K562 (cell line): ENCODE results near the gene CCP110. TPM values are rescaled to one million over a fixed set of nuclear protein-coding genes. Genes with fewer than 3 reads are reported as not detected.

Source experiments
- ATF1 ChIP-seq, 2 experiments: fragments of 450-650 bp in 1 of 2; IDR thresholded peaks; 2 replicates each; pipeline ENCODE4 v1.6.1; 2016; ENCODE audit warnings: missing compliant biosample characterization in 1 of 2, missing genetic modification characterization in 1 of 2
- BRD4 ChIP-seq: fragments of 200-600 bp; sonication (generic); IDR thresholded peaks from 2 replicates; pipeline ENCODE4 v1.6.1; 2017; ENCODE audit warnings: inconsistent platforms
- CREB1 ChIP-seq, 2 experiments: sonication (generic) in 1 of 2; formaldehyde crosslinking in 1 of 2; IDR thresholded peaks; 2 replicates each; pipeline versions ENCODE4 v1.6.1 to v1.8.0; 2012 to 2022; ENCODE audit warnings: inconsistent platforms in 1 of 2, mild to moderate bottlenecking in 1 of 2, missing genetic modification reagents in 1 of 2, moderate library complexity in 1 of 2
- CSDE1 ChIP-seq, 2 experiments: fragments of 450-650 bp; IDR thresholded peaks; 2 replicates each; pipeline ENCODE4 v1.6.1; 2016; ENCODE audit warnings: mild to moderate bottlenecking in 1 of 2
- CTBP1 ChIP-seq: fragments of 450-650 bp; IDR thresholded peaks from 2 replicates; pipeline ENCODE4 v1.6.1; 2016; ENCODE audit warnings: borderline replicate concordance
- EP400 ChIP-seq: fragments of 450-650 bp; IDR thresholded peaks from 2 replicates; pipeline ENCODE4 v1.6.1; 2017; ENCODE audit warnings: antibody characterized with exemption, mild to moderate bottlenecking, moderate library complexity
- ETV5 ChIP-seq: sonication (generic); formaldehyde crosslinking; IDR thresholded peaks from 2 replicates; pipeline ENCODE4 v1.4.0; 2020; ENCODE audit warnings: low read depth, mild to moderate bottlenecking, missing genetic modification reagents
- ILF3 ChIP-seq: fragments of 450-650 bp; IDR thresholded peaks from 2 replicates; pipeline ENCODE4 v1.6.1; 2018; ENCODE audit warnings: antibody characterized with exemption, mild to moderate bottlenecking, moderate library complexity, borderline replicate concordance
- JUND ChIP-seq, 2 experiments: IDR thresholded peaks; 2 replicates in 1 of 2; 3 replicates in 1 of 2; pipeline ENCODE4 v1.6.1; 2011; ENCODE audit warnings: borderline replicate concordance in 2 of 2, low read depth in 2 of 2, low read length in 2 of 2, improper control_type of control experiment in 1 of 2, missing biosample characterization in 1 of 2, missing genetic modification characterization in 1 of 2, missing genetic modification reagents in 1 of 2
- KDM5B ChIP-seq: fragments of 200-600 bp; sonication (generic); IDR thresholded peaks from 2 replicates; pipeline ENCODE4 v1.6.1; 2012; ENCODE audit warnings: low read depth, mild to moderate bottlenecking, moderate library complexity, low read length, control low read depth, inconsistent platforms; ENCODE audit not compliant: insufficient replicate concordance
- MAFK ChIP-seq: IDR thresholded peaks from 2 replicates; pipeline ENCODE4 v1.6.1; 2011; ENCODE audit warnings: low read length, improper control_type of control experiment
- MXI1 ChIP-seq: IDR thresholded peaks from 2 replicates; pipeline ENCODE4 v1.6.1; 2011; ENCODE audit warnings: low read depth, mild to moderate bottlenecking, improper control_type of control experiment, low read length
- NR2C2 ChIP-seq, 2 experiments: fragments of 200-800 bp in 1 of 2; sonication (Bioruptor generic) in 1 of 2; sonication (generic) in 1 of 2; formaldehyde crosslinking in 1 of 2; IDR thresholded peaks; 2 replicates each; pipeline versions ENCODE4 v1.6.1 to v1.8.0; 2016 to 2022; ENCODE audit warnings: mild to moderate bottlenecking in 1 of 2, missing compliant biosample characterization in 1 of 2, missing genetic modification characterization in 1 of 2, missing genetic modification reagents in 1 of 2
- POLR2A ChIP-seq: fragments of 450-650 bp; conservative IDR thresholded peaks from 2 replicates; pipeline ENCODE4 v1.6.1; 2016
- POLR2AphosphoS2 ChIP-seq: IDR thresholded peaks from 2 replicates; pipeline ENCODE4 v1.6.1; 2012; ENCODE audit warnings: low read length, improper control_type of control experiment
- PTRF ChIP-seq: fragments of 450-650 bp; IDR thresholded peaks from 2 replicates; pipeline ENCODE4 v1.6.1; 2016; ENCODE audit warnings: mild to moderate bottlenecking, missing genetic modification characterization, missing compliant biosample characterization
- RFX1 ChIP-seq: fragments of 450-650 bp; IDR thresholded peaks from 2 replicates; pipeline ENCODE4 v1.6.1; 2016; ENCODE audit warnings: mild to moderate bottlenecking, moderate library complexity
- RNF2 ChIP-seq: sonication (generic); IDR thresholded peaks from 2 replicates; pipeline ENCODE4 v1.6.1; 2016
- SRSF9 ChIP-seq: fragments of 200-400 bp; formaldehyde crosslinking; IDR thresholded peaks from 2 replicates; pipeline ENCODE4 v1.6.1; 2017; ENCODE audit warnings: low read depth, low read length, borderline replicate concordance
- TBL1XR1 ChIP-seq, 2 experiments: IDR thresholded peaks; 2 replicates each; pipeline ENCODE4 v1.6.1; 2012; ENCODE audit warnings: improper control_type of control experiment in 2 of 2, low read length in 2 of 2, mild to moderate bottlenecking in 1 of 2
- TBP ChIP-seq: optimal IDR thresholded peaks from 2 replicates; pipeline ENCODE3; 2011; ENCODE audit warnings: low read depth, low read length, improper control_type of control experiment
- ZFX ChIP-seq: sonication (generic); formaldehyde crosslinking; IDR thresholded peaks from 2 replicates; pipeline ENCODE4 v1.8.0; 2022; ENCODE audit warnings: mild to moderate bottlenecking, missing genetic modification reagents, moderate library complexity
- ZKSCAN8 ChIP-seq: fragments of 200-800 bp; sonication (Bioruptor generic); IDR thresholded peaks from 2 replicates; pipeline ENCODE4 v1.6.1; 2016; ENCODE audit warnings: missing genetic modification characterization, missing compliant biosample characterization
- ZNF644 ChIP-seq: fragments of 200-800 bp; sonication (Bioruptor generic); IDR thresholded peaks from 2 replicates; pipeline ENCODE4 v1.6.1; 2016; ENCODE audit warnings: low read depth, missing genetic modification characterization, missing compliant biosample characterization
- polyA plus RNA-seq, 8 experiments: library from polyadenylated mRNA; depleted of rRNA in 4 of 8; stranded (reverse) in 5 of 8; unstranded in 3 of 8; fragments of >200 nt; fragmentation: Nextera tagmentation in 2 of 8; fragmentation: Illumina TruSeq in 1 of 8; extraction: Ambion mirVana in 2 of 8; extraction: Trizol in 1 of 8; gene quantifications; 2 replicates each; pipeline versions ENCODE4 v1.2.1 to v1.2.3, GENCODE V29; 2011 to 2014; ENCODE audit warnings: inconsistent platforms in 1 of 8, missing spikeins in 1 of 8
- total RNA-seq, 7 experiments: library from RNA; depleted of rRNA in 6 of 7; stranded (reverse); fragments of >200 nt in 6 of 7; fragmentation: Illumina TruSeq in 2 of 7; extraction: Trizol in 2 of 7; gene quantifications; 2 replicates each; pipeline versions ENCODE4 v1.2.1 to v1.2.3, GENCODE V29; 2011 to 2021; ENCODE audit warnings: low replicate concordance in 1 of 7
- TF ChIP-seq, protein P1 (sequence below): fragments of 450-650 bp; IDR thresholded peaks from 2 replicates; pipeline ENCODE4 v1.6.1; 2014; ENCODE audit warnings: low read depth, mild to moderate bottlenecking, moderate library complexity, borderline replicate concordance
- TF ChIP-seq, protein P2 (sequence below): fragments of 450-650 bp; IDR thresholded peaks from 2 replicates; pipeline ENCODE4 v1.6.1; 2016; ENCODE audit warnings: antibody characterized with exemption

CCP110 gene
- total and polyA plus RNA-seq, 9 of the 15 experiments (the other 6 are each of a cell fraction or from before 2014, with no cell fraction given): 3.5 to 16.1 (median 12.1) TPM

DNA sequence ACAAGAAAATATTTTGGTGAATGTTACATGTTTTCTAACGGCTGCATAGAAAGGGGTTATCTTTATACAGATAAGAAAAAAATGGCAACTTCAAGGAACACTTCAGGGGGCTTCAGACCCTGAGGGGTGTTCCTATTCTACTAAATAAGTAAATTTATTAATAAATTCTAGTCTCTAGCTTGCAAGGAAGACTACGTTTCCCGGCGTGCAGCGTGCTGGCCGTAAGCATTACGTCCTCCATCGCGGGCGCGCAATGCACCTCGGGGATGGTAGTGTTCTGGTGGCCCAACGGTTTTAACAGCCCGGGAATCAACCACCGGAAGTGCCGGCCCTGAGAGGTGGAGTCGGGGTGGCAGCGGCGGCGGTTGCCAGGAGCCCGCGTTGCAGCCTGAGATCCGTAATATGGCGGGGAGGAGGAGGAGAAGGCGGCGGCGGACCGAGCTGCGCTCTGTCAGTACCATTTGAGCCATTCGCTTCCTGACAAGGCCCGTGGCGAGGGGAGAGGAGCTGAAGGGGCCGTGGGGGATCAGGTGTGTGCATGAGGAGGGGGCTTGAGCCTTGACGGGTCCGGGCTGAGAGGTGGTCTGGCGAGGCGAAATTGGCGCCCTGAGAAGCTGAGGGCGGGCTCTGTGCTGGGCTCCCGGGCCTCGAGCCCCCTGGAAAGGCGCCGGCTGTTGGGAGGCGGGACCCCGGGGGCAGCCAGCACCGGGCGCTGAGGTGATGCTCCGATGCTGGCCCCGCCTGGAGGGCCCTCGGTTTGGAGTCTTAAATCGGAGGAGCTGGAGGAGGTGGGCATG, at the start of gene CCP110 (continued):
- TF ChIP-seq CREB1 (IDR thresholded peaks at IDR 0.05) (peak; percentile 95), CREB1 (CRISPR knock-in tag; IDR thresholded peaks at IDR 0.05) (peak; percentile 88), ILF3 (no peak), PTRF (tag) (no peak), MXI1 (peak; percentile 64), CTBP1 (0 out of 2 replicates have a peak, but pooled peaks have one; percentile 27), NR2C2 (CRISPR knock-in tag; IDR thresholded peaks at IDR 0.05) (no peak), NR2C2 (tag; IDR thresholded peaks at IDR 0.05) (peak; percentile 60; the same call in 1 of the 2 replicates), POLR2A (peak; percentile 83), ETV5 (CRISPR knock-in tag) (peak; percentile 61), CSDE1 (IDR thresholded peaks at IDR 0.05) (peak in 1 of 2 experiments; percentile 51; a peak in 1 of 4 replicates), BRD4 (no peak), SRSF9 (no peak), RNF2 (0 out of 2 replicates have a peak, but pooled peaks have one; percentile 13), KDM5B (peak; percentile 48), JUND (IDR thresholded peaks at IDR 0.05; ENCODE audit: borderline replicate concordance, low read depth, low read length) (peak; percentile 78), JUND (tag; IDR thresholded peaks at IDR 0.05; ENCODE audit: borderline replicate concordance, low read depth, low read length) (peak; percentile 54; the same call in 1 of the 3 replicates), TBL1XR1 (IDR thresholded peaks at IDR 0.05; ENCODE audit: low read length in 2 of 2) (peak in 1 of 2 experiments; percentile 72; a peak in 2 of 4 replicates), EP400 (peak; percentile 63; the same call in 1 of the 2 replicates), ZNF644 (tag) (peak; percentile 72; the same call in 1 of the 2 replicates), ZFX (peak; percentile 78), TBP (peak; percentile 68), MAFK (peak; percentile 2; the same call in 1 of the 2 replicates), RFX1 (peak; percentile 93), POLR2AphosphoS2 (no peak), ZKSCAN8 (CRISPR knock-in tag) (no peak), ATF1 (CRISPR knock-in tag; IDR thresholded peaks at IDR 0.05) (no peak), ATF1 (tag; IDR thresholded peaks at IDR 0.05) (peak; percentile 98)
- TF ChIP-seq, protein P1, sequence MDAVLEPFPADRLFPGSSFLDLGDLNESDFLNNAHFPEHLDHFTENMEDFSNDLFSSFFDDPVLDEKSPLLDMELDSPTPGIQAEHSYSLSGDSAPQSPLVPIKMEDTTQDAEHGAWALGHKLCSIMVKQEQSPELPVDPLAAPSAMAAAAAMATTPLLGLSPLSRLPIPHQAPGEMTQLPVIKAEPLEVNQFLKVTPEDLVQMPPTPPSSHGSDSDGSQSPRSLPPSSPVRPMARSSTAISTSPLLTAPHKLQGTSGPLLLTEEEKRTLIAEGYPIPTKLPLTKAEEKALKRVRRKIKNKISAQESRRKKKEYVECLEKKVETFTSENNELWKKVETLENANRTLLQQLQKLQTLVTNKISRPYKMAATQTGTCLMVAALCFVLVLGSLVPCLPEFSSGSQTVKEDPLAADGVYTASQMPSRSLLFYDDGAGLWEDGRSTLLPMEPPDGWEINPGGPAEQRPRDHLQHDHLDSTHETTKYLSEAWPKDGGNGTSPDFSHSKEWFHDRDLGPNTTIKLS: peak; percentile 88
- TF ChIP-seq, protein P2, sequence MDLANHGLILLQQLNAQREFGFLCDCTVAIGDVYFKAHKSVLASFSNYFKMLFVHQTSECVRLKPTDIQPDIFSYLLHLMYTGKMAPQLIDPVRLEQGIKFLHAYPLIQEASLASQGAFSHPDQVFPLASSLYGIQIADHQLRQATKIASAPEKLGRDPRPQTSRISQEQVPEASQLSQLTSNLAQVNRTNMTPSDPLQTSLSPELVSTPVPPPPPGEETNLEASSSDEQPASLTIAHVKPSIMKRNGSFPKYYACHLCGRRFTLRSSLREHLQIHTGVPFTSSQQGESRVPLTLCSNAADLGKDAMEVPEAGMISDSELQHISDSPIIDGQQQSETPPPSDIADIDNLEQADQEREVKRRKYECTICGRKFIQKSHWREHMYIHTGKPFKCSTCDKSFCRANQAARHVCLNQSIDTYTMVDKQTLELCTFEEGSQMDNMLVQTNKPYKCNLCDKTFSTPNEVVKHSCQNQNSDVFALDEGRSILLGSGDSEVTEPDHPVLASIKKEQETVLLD: peak; percentile 38; the same call in 1 of the 2 replicates
